Heart left ventricle (tissue), 16 donors: Measurements from ENCODE around the gene ICA1L. TPM values are rescaled to one million over a fixed set of nuclear protein-coding genes. Genes with fewer than 3 reads are reported as not detected.

Source experiments
- ATAC-seq, 4 donors: fragments of 200-7000 bp; cut with Tn5 transposase; one replicate each; pipeline ENCODE4 v1.9.1; 2020 to 2022; ENCODE audit warnings: moderate library complexity in 4 of 4, mild to moderate bottlenecking in 3 of 4, moderate number of reproducible peaks in 1 of 4
- DNase-seq, 5 donors: peaks; one replicate each; pipeline ENCODE4 v3.0.0-alpha.2; 2020
- H3K27ac ChIP-seq, 12 donors: fragments of 200-600 bp; sonication (generic) in 4 of 12; one replicate each; pipeline versions ENCODE4 v1.5.0 to v1.8.0; 2016 to 2022; ENCODE audit warnings: mild to moderate bottlenecking in 2 of 12
- H3K27me3 ChIP-seq, 9 donors: fragments of 200-600 bp; sonication (generic) in 2 of 9; one replicate each; pipeline versions ENCODE4 v1.5.1 to v1.8.0; 2016 to 2022; ENCODE audit warnings: mild to moderate bottlenecking in 3 of 9
- H3K36me3 ChIP-seq, 9 donors: fragments of 200-600 bp; sonication (generic) in 2 of 9; one replicate each; pipeline versions ENCODE4 v1.5.0 to v1.8.0; 2018 to 2022; ENCODE audit warnings: mild to moderate bottlenecking in 2 of 9
- H3K4me1 ChIP-seq, 12 donors: fragments of 200-600 bp; sonication (generic) in 4 of 12; one replicate each; pipeline versions ENCODE4 v1.5.0 to v1.8.0; 2016 to 2022; ENCODE audit warnings: mild to moderate bottlenecking in 3 of 12
- H3K4me3 ChIP-seq, 12 donors: fragments of 200-600 bp; sonication (generic) in 4 of 12; one replicate each; pipeline versions ENCODE4 v1.5.0 to v1.8.0; 2017 to 2022; ENCODE audit warnings: mild to moderate bottlenecking in 9 of 12, moderate library complexity in 4 of 12
- H3K9me3 ChIP-seq, 12 donors: fragments of 200-600 bp; sonication (generic) in 4 of 12; one replicate each; pipeline versions ENCODE4 v1.5.0 to v1.8.0; 2016 to 2022; ENCODE audit warnings: mild to moderate bottlenecking in 1 of 12
- CTCF ChIP-seq, 12 donors: fragments of 200-600 bp; sonication (generic) in 4 of 12; IDR thresholded peaks; one replicate each; pipeline versions ENCODE4 v1.5.0 to v1.8.0; 2018 to 2022; ENCODE audit warnings: antibody characterized with exemption in 12 of 12, mild to moderate bottlenecking in 5 of 12
- POLR2A ChIP-seq, 2 donors: fragments of 450-650 bp; IDR thresholded peaks; one replicate each; pipeline ENCODE4 v1.6.1; 2017; ENCODE audit warnings: antibody characterized with exemption in 2 of 2, mild to moderate bottlenecking in 2 of 2, moderate library complexity in 2 of 2
- WGBS, 4 donors: extraction: QIAGEN DNeasy Blood & Tissue Kit in 2 of 4; methylation state at CpG; one replicate each; pipeline versions ENCODE4 v1.1.5 to v1.1.7; 2013 to 2018; 5-methylcytosine and 5-hydroxymethylcytosine counted together
- intact Hi-C, 10 donors: fragments of 100-400 bp; cut with DNase I; formaldehyde crosslinking; loops; one replicate each; pipeline versions ENCODE4 v1.11.1 to v1.14.2; 2022
- polyA plus RNA-seq, 2 donors: library from polyadenylated mRNA; stranded (reverse); fragments of 200-250 nt; gene quantifications; one replicate each; pipeline ENCODE4 v1.2.3, GENCODE V29; 2013
- total RNA-seq, 9 donors: library from RNA; depleted of rRNA in 2 of 9; stranded (reverse); fragments of >200 nt in 2 of 9; fragmentation: NEBNext Ultra II Directional in 3 of 9; extraction: Animal tissue kit (Norgen Biotek cat#: 25700) in 3 of 9; gene quantifications; one replicate each; pipeline versions ENCODE4 v1.1.0 to v1.2.4, GENCODE V29; 2016 to 2023
- donor health status: ischemic (EF 13 %, LVEDD 7.1; RV severe dilation, severe dysfunction).
- donor health status: healthy with polysubstance abuse.
- donor health status: DM: no; HTN: yes; CAD: no.
- donor health status: DM: no; HTN: no; CAD: no.
- donor health status: ischemic (EF 25% LVEDD 6.9; RV normal size, moderate dysfunction).
- donor health status: ischemic (EF 25% LVEDD 5.7; RV mildly dilated, moderate dysfunction).
- donor health status: healthy.
- donor health status: DM: yes; HTN: yes; CAD: no.
- donor health status: ischemic (EF 35%, LVEDD 5.7; RV mildly dilated, moderate dysfunction).
- donor health status: nonischemic (EF 11% LVEDD 7.7; RV severe dilation, severe dysfunction).
- donor health status: DM: yes; HTN: yes; CAD: no.
- donor health status: PGD.
- donor health status: ischemic (EF 29% LVEDD 5.4; RV normal size, mild dysfunction).
- donor health status: nonischemic (EF 23%, LVEDD 6.1; RV moderate dilation, normal function).

Gene ICA1L
- total and polyA plus RNA-seq, 11 donors, result 1.5 to 9.2 (median 6.0) TPM

- Histone ChIP-seq H3K27ac (no peak overlapping the region), H3K4me3 (no peak overlapping the region), H3K27me3 (no peaks in the 10 kb centered on the region), H3K9me3 (peaks cover 0 to 5% (median 0%) of the 10 kb centered on the region in 12 donors), H3K4me1 (peaks cover 0 to under 1% (median 0%) of the 10 kb centered on the region in 12 donors), H3K36me3 (peaks cover 0 to 57% (median 29%) of the 10 kb centered on the region in 9 donors)
- 85 to 86% (median 86%) methylated on average over 4 of the region's 4 CpGs for WGBS, 4 donors
- intact Hi-C loops, result no loop called here
- TF ChIP-seq CTCF (IDR thresholded peaks at IDR 0.05) (no peak), POLR2A (IDR thresholded peaks at IDR 0.05) (no peak)
- ATAC-seq (no peak), DNase-seq (no peak)
These were observed 113.4 kb downstream of the ICA1L start for GRCh38 chr2:202758128-202758527.

GRCh38 chr2:202757339-202757738, 114.2 kb downstream of the ICA1L start:
- no peak for DNase-seq
- intact Hi-C loops, result no loop called here
- TF ChIP-seq CTCF (IDR thresholded peaks at IDR 0.05), result no peak
- no peak for TF ChIP-seq POLR2A (IDR thresholded peaks at IDR 0.05)
- no peak for ATAC-seq
- Histone ChIP-seq H3K27me3 (no peaks in the 10 kb centered on the region), H3K27ac (no peak overlapping the region), H3K9me3 (peaks cover 0 to 9% (median 0%) of the 10 kb centered on the region in 12 donors), H3K4me3 (no peak overlapping the region), H3K36me3 (peaks cover 0 to 54% (median 29%) of the 10 kb centered on the region in 9 donors), H3K4me1 (no peaks in the 10 kb centered on the region)
- 92 to 95% (median 94%) methylated on average over 5 of the region's 5 CpGs for WGBS, 4 donors

- DNase-seq (no peak), ATAC-seq (no peak)
- Histone ChIP-seq H3K27me3 (no peaks in the 10 kb centered on the region), H3K27ac (no peak overlapping the region), H3K4me3 (no peak overlapping the region), H3K4me1 (no peaks in the 10 kb centered on the region), H3K9me3 (peaks cover 0 to 9% (median 0%) of the 10 kb centered on the region in 12 donors), H3K36me3 (peaks cover 0 to 51% (median 29%) of the 10 kb centered on the region in 9 donors)
- intact Hi-C loops, result no loop called here
- 91 to 98% (median 95%) methylated on average over 3 of the region's 3 CpGs for WGBS, 4 donors
- TF ChIP-seq POLR2A (IDR thresholded peaks at IDR 0.05) (no peak), CTCF (IDR thresholded peaks at IDR 0.05) (no peak)
These were observed 115.0 kb downstream of the ICA1L start for GRCh38 chr2:202756598-202756997.

GRCh38 chr2:202754936-202755335, 116.6 kb downstream of the ICA1L start:
- DNase-seq, result no peak
- ATAC-seq, result no peak
- Histone ChIP-seq H3K9me3 (peaks cover 0 to 9% (median 0%) of the 10 kb centered on the region in 12 donors), H3K27ac (no peak overlapping the region), H3K4me3 (no peak overlapping the region), H3K27me3 (no peaks in the 10 kb centered on the region), H3K4me1 (no peaks in the 10 kb centered on the region), H3K36me3 (peaks cover 0 to 40% (median 26%) of the 10 kb centered on the region in 9 donors)
- TF ChIP-seq CTCF (IDR thresholded peaks at IDR 0.05) (no peak), POLR2A (IDR thresholded peaks at IDR 0.05) (no peak)
- 84 to 95% (median 93%) methylated on average over 6 of the region's 6 CpGs for WGBS, 4 donors
- intact Hi-C loops, result no loop called here
